Measurements from ENCODE around the gene IHH.

- TF ChIP-seq SIN3A (IDR thresholded peaks at IDR 0.05; ENCODE audit: borderline replicate concordance, insufficient read depth, low read length) (no peak), POLR2AphosphoS5 (IDR thresholded peaks at IDR 0.05; ENCODE audit: low read depth, low read length) (no peak), REST (IDR thresholded peaks at IDR 0.05; ENCODE audit: insufficient read depth in 1 of 2, low read depth in 2 of 2, low read length in 2 of 2) (no peak), FOXP2 (optimal IDR thresholded peaks at IDR 0.05; ENCODE audit: borderline replicate concordance, extremely low read depth, extremely low read length, insufficient read depth) (no peak), TAF1 (IDR thresholded peaks at IDR 0.05; ENCODE audit: borderline replicate concordance, insufficient read depth, low read length) (no peak)
These were observed 28.6 kb upstream of the IHH start for GRCh38 chr2:219089330-219089729.

Measured in PFSK-1 (cell line).